ENCODE measurements around the gene ZDHHC7. TPM values are rescaled to one million over a fixed set of nuclear protein-coding genes. Genes with fewer than 3 reads are reported as not detected.

Gene ZDHHC7
- total and polyA plus RNA-seq, 9 of the 15 experiments (the other 6 are each of a cell fraction or from before 2014, with no cell fraction given) = 1.7 to 49.7 (median 37.4) TPM

GRCh38 chr16:84929421-84930297, 81.7 kb downstream of the ZDHHC7 start (continued):
- TF ChIP-seq REST (IDR thresholded peaks at IDR 0.05; ENCODE audit: borderline replicate concordance) (no peak), REST (CRISPR knock-in tag; IDR thresholded peaks at IDR 0.05; ENCODE audit: low read depth) (no peak), KDM1A (IDR thresholded peaks at IDR 0.05) (no peak), SMARCA5 (IDR thresholded peaks at IDR 0.05) (no peak), ZNF518B (CRISPR knock-in tag; IDR thresholded peaks at IDR 0.05) (no peak), E2F5 (CRISPR knock-in tag; IDR thresholded peaks at IDR 0.05) (peak; percentile 91), MAFK (IDR thresholded peaks at IDR 0.05; ENCODE audit: low read length) (no peak), ZNF224 (CRISPR knock-in tag; IDR thresholded peaks at IDR 0.05) (no peak), USF1 (CRISPR knock-in tag; IDR thresholded peaks at IDR 0.05) (peak; percentile 89), ZNF3 (CRISPR knock-in tag; IDR thresholded peaks at IDR 0.05) (no peak), MTA1 (IDR thresholded peaks at IDR 0.05; ENCODE audit: borderline replicate concordance) (no peak), HDAC8 (tag; IDR thresholded peaks at IDR 0.05) (peak; percentile 29; the same call in 1 of the 2 replicates), SREBF2 (CRISPR knock-in tag; IDR thresholded peaks at IDR 0.05) (no peak), COPS2 (conservative IDR thresholded peaks at IDR 0.05) (no peak), NFATC3 (IDR thresholded peaks at IDR 0.05) (no peak), ZNF589 (CRISPR knock-in tag; IDR thresholded peaks at IDR 0.05; ENCODE audit: low read depth) (no peak)

Data from K562 (cell line).